ENCODE data around the gene MYBBP1A.

DNA sequence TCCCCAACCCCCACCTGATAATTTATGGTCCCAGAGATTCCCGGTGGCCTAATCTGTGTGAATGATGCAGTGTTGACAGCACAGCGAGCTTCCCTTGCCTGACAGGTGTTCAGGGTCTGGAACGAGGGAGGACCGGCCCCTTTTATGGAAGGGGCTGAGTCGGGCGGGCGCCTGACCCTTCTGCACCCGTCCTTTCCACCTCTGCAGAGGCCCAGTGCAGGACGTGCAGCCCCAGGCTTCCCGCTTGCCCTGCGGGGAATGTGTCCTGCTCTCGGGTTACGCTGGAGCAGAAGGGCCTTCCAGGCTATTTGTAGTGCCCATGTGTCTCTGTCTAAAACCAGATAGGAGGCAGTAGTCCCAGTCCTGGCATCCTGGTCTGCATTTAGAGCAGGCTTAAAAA lies 45.4 kb upstream of the MYBBP1A start:
- no peak for TF ChIP-seq CTCF (IDR thresholded peaks at IDR 0.05)
- no peak for TF ChIP-seq POLR2A (IDR thresholded peaks at IDR 0.05)
